SK-N-DZ (cell line): Measurements from ENCODE around the gene BBC3. TPM values are rescaled to one million over a fixed set of nuclear protein-coding genes. Genes with fewer than 3 reads are reported as not detected.
A peak's percentile ranks its signal among the peaks of the same experiment; 100 is the strongest.
"Not testable (repeated sequence)": the region's sequence is repeated elsewhere in the genome, so short reads cannot be mapped to it uniquely, and the experiment has no call there.

ENCODE experiments used
- DNase-seq: peaks from one replicate; pipeline ENCODE4 v3.0.0-alpha.2; 2015; ENCODE audit warnings: low spot score
- polyA plus RNA-seq, 2 experiments: library from polyadenylated mRNA; depleted of rRNA; stranded (reverse); fragments of >200 nt; gene quantifications; 2 replicates each; pipeline ENCODE4 v1.2.3, GENCODE V29; 2014

BBC3 gene
- polyA plus RNA-seq (2014; cell fraction: cytosol; rRNA removed): 5.3 and 8.5 TPM in 2 replicates
- polyA plus RNA-seq (2014; cell fraction: nucleus; rRNA removed): 6.3 and 9.1 TPM in 2 replicates

GRCh38 chr19:47230921-47231214 is at the start of gene BBC3:
Gene BBC3 (minus strand): TSS chr19:47231199. CDS start chr19:47228431, 2,768 bp downstream.
- no peak for DNase-seq

GRCh38 chr19:47280183-47280797 is 49.3 kb upstream of the BBC3 start:
- DNase-seq: peak; percentile 24

DNA sequence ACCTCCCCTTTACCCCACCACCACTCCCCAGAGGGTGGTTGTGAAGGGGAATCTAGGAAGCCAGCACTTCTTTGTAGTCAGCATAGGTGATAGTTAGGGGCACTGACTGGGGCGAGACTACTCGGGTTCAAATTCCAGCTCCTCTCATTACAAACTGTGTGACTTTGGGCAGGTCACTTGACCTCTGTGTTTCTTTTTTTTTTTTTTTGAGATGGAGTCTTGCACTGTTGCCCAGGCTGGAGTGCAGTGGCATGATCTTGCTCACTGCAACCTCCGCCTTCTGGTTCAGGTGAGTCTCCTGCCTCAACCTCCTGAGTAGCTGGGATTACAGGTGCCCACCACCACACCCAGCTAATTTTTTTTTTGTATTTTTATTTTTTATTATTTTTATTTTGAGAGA is 45.5 kb upstream of the BBC3 start:
- not testable (repeated sequence) for DNase-seq

GRCh38 chr19:47275791-47276461 is 44.9 kb upstream of the BBC3 start:
- DNase-seq: no peak

- peak; percentile 21 for DNase-seq
Observed at GRCh38 chr19:47274891-47275761, 44.1 kb upstream of the BBC3 start.

DNA sequence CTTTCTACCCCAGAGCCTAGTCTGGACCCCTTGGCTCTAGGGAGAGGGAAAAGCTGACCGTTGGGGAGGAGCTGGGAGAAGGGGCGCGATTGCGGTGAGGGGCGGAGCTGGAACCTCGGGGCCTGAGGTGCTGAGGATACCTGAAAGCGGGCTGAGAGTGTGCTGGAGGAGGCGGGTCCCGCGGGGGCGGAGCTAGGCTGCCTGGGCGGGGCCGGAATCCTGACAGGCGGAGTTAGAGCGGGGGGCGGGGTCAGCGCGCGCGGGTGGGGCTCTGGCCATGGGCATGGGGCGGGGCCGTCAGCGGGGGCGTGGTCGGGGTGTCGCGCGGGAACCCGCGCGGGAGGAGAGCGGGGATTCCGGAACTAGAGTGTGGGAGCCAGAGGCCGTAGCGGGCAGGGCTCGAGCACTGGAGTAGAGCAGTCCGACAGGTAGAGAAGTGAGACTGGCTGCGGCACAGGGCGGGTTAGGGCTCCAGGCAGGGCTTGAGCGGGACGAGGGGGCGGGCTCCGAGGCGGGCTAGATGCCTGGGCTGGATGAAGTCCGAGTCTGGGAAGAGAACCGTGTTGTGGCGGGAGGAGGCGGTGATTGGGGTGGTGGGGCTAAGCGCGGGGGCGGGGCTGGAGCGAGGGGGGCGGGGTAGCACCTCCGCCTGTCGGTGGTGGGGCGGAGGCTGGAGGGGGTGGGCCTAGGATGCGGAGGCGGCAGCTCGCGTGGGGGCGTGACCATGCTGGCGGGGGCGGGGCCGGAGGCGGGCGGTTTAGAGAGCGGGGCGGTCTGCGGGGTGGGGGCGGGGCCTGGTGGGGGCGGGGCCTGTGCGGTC is 43.3 kb upstream of the BBC3 start, which contains the start of gene INAFM1:
TSS of gene INAFM1 (plus strand) at position 815 of the 820 bp plus-strand sequence. CDS start 35 bp downstream, outside the sequence.
- peak; percentile 71 for DNase-seq

DNA sequence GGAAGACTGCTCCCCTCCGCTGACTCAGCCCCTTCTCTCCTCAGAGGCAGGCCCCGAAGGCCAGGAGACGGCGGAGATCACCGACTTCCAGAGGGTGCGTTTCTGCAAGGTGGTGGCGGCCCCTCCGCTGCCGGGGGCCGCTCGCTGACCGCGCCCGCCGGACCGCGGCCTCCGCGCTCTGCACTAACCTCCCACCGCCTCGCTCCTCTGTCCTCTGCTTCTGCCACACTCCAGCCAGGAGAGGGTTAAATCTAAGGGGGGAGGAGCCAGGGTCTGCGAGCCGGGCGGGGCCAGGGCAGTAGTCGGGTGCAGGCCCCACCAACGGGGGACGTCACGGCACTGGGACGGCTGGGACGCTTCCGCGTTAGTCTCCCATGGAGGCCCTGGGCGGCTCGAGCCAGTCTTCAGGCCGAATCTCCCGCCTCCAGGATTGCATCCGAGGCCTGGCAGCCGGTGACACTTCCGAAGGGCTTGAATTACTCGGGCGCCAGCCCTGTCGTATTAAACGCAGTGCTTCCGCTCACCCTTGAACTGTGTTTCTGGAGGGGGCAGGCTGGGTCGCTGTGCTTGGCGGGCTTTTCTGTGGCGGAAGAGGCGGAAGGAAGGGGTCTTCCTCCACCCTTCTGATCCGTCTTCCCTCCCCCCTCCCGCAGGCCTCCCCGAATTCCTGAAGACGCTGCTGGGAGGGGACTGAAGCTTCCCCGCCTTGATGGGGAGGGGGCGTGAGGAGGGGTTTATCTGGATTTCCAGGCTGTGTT is 42.5 kb upstream of the BBC3 start:
- DNase-seq: peak; percentile 83

GRCh38 chr19:47272448-47273312 is 41.7 kb upstream of the BBC3 start:
- no peak for DNase-seq

- no peak for DNase-seq
Observed at GRCh38 chr19:47271949-47272348, 41.0 kb upstream of the BBC3 start.

DNA sequence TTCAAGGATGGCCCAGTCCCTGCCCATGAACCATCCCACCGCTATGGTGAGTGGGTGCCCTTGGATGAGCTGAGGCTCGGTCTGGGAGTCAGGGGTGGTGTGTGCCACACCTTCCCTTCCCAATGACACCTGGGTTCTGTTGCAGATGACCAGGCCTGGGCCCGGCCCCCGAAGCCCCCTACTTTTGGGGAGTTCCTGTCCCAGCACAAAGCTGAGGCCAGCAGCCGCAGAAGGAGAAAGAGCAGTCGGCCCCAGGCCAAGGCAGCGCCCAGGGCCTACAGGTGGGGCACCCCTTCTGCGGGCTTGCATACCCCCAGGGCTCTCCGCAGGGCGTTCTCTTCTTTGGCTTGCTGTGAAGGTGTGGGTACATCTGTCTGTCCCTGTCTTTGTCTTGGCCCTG is 39.4 kb upstream of the BBC3 start:
- DNase-seq: no peak

- DNase-seq: no peak
Observed at GRCh38 chr19:47269596-47269995, 38.6 kb upstream of the BBC3 start.

DNA sequence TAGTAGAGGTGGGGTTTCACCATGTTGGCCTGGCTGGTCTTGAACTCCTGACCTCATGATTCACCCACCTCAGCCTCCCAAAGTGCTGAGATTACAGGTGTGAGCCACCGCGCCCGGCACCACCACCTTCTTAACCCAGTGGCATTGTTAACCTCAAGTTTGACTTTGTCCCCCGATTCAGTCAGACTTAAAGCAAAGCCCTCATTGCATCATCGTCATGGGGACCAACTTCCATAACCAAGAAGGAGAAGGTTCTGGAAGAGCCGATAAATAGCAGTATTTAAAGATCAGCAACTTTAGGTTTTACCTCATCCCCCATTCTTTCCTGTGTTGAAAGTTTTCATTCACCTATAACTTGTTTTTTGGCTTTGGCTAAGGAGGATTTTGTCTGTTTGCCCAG is 37.0 kb upstream of the BBC3 start:
- no peak for DNase-seq

GRCh38 chr19:47267350-47267759 is 36.4 kb upstream of the BBC3 start:
- no peak for DNase-seq

DNA sequence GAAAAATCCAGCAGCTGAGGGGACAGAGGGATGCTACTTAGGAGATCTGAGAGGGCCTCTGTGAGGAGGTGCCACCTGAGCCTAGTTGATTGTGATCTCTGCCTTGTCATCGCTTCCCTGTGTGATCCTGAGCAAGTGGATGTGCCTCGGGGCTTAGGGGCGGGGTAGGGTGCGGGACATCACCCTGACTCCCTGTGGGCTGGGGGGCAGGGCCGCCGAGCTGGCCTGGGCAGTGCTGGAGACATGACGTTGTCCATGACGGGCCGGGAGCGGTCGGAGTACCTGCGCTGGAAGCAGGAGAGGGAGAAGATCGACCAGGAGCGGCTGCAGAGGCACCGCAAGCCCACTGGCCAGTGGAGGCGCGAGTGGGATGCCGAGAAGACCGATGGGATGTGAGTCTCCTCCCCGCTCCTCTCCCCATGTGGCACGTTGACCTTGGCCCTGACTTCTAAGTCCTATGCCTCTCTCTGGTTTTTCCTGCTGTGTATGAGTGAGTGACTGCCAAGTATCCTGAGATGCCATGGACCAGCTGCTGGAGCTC is 35.5 kb upstream of the BBC3 start:
- no peak for DNase-seq

GRCh38 chr19:47264629-47265028 is 33.6 kb upstream of the BBC3 start:
- DNase-seq: no peak

DNA sequence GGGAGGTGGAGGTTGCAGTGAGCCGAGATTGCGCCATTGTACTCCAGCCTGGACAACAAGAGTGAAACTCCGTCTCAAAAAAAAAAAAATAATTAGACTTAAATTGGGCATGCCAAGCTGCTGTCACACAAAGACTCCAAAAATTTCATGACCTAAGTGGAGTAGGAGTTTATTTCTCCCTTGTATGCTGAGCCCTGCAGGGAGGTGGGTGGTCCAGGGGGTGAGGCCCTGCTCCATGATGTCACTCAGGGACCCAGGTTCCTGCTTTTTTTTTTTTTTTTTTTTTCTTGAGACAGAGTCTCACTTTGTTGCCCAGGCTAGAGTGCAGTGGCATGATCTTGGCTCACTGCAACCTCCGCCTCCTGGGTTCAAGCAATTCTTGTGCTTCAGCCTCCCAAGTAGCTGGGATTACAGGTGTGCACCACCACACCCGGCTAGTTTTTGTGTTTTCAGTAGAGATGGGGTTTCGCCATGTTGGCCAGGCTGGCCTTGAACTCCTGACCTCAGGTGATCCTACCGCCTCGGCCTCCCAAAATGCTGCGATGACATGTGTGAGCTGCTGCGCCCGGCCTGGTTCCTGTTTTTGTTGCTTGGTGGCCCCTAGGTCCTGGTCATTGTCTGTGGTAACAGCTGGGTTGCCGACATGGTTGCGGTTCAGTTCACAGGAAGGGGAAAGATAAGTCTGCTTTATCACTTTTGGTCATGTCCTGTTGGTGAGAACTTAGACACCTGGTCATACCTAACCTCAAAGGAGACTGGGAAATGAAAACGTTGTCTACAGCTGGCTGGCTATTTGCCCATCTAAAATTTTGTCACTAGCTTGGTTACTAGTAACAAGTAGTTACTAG is 31.2 kb upstream of the BBC3 start:
- not testable (repeated sequence) for DNase-seq

DNA sequence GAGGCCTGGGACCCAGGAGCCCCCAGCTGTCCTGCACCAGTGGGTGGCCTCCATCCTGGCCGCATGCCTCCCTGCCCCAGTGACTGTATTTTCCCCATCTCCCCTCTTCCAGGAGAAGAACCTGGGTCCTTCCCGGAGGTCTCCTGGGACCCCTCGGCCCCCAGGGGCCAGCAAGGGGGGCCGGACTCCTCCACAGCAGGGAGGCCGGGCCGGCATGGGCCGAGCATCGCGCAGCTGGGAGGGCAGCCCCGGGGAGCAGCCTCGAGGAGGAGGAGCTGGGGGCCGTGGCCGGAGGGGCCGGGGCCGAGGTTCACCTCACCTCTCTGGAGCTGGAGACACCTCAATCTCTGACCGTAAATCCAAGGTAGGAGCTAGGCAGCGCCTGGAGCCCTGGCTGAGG is 29.5 kb upstream of the BBC3 start:
- no peak for DNase-seq

DNA sequence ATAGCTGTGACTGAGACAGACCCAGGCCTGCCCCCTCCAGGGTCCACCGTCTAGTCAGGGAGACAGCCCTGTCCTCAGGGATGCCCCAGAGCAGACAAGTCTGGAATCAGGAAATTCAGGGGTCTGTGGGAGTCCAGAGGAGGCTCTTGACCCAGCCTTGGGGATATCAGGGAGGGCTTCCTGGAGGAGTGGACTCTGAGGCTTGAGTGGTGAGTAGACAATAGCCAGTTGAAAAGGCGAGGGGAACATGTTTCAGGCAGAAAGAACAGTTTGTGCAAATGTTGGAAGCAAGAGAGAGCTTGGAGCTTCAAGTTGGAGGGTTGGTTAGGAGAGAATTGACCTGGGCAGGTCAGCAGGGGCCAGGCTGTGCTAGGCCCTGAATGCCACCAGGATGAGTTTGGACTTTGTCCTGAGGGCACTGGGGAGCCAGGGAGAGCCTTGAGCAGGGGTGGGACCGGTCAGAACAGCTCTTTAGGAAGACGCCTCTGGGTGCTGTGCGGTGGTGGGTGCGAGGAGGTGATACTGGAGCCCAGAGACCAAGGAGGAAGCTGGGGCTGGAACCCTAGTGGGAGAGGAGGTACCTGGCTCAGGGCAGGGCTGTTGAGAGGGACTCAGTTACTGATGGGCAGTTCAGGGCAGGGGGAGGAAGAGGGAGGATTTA is 28.0 kb upstream of the BBC3 start:
- DNase-seq: no peak
